ENCODE data around the gene MNX1.

The MNX1 gene

DNA sequence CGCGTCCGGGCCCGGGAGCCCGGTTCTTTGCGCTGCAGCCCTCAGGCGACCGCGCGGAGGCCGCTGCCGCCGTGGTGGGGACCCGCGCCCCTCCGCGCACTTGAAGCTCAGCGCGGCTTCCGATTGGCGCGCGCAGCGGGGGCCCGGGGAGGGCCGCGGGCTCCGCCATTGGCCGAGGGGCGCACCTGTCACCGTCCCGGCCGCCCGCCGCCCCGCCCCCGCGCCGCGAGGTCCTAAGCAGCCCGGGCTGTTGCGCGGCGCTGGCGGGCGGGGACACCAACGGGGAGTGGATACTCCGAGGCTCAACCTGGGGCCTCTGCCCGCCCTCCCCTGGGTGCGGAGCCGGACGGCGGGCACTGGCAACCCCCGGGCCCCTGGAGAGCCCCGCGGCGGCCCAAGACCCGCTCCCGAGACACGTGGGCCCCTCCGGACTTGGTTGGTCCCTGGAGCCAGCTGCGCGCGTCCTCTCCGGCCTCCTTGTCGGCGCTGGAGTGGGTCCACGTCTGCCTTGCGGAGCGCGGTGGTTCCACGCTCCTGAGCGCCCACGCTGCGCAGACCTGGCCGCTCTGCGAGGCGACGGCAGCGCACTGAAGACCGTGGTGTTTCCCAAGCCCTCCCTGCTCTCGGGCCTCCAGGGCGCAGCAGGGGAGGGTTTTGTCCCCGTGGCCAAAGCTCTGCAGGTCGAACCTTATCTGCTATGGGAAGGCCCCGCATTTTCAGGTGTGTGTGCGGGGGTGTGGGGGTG lies at the start of gene MNX1:
MNX1 (minus strand) TSS at position 76 of the 745 bp plus-strand sequence. CDS start 313 bp downstream, outside the sequence.
- no peak for DNase-seq

DNA sequence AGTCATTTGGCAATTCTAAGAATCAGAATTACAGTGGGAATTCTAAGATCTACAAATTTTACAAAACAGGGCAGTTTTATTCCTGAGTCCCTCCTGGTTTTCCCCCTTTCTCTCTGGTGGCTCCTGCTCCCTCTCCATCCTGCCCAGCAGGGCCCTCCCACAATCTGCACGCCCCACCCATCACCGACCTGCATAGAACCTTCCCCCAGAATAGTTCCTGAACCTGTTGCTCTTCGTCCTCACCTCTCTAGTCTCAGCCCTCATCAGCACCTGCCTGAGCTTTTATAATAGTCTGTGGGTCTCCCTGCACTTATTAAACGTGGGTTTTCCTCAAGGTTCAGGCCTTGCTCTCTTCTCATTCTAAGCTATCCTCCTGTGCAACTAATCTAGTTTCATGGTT lies 49.1 kb upstream of the MNX1 start:
- no peak for DNase-seq

DNA sequence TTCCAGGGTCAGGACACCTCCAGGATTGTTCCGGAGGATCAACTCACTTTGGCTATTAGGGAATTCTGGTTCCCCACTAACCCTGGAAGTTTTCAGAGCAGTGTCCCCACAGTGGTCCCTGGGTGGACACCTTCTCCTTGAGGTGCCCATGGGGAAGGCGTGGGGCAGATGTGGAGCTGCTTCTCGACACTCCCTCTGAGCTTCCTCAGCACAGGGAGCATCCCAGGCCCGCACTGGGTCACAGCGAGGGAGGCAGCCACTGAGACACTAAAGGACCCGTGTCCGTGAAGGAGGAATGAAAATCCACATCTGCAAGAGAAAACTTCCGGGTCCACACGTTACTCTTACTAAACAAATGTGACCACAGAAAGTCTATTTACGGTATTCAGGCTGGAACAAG lies 48.2 kb upstream of the MNX1 start:
- DNase-seq, result no peak

DNA sequence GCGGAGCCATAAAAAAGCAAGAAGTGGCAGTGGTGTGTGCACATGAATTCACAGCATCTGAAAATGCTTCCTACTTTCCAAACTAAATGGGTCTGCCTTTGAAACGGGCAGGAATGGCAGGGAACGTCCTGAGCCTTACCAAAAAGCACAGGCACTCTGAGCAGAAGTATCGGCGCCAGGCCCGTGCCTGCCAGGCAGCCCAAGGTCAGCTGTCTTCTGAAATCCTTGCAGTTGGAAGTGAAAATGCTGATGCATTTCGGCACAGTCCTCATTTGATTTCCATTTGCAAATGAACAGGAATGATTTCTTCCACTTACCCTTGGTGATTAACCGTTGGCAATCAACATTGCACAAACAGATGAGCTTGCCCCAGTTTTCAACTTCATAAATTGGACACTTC lies 47.6 kb upstream of the MNX1 start:
- no peak for DNase-seq

DNA sequence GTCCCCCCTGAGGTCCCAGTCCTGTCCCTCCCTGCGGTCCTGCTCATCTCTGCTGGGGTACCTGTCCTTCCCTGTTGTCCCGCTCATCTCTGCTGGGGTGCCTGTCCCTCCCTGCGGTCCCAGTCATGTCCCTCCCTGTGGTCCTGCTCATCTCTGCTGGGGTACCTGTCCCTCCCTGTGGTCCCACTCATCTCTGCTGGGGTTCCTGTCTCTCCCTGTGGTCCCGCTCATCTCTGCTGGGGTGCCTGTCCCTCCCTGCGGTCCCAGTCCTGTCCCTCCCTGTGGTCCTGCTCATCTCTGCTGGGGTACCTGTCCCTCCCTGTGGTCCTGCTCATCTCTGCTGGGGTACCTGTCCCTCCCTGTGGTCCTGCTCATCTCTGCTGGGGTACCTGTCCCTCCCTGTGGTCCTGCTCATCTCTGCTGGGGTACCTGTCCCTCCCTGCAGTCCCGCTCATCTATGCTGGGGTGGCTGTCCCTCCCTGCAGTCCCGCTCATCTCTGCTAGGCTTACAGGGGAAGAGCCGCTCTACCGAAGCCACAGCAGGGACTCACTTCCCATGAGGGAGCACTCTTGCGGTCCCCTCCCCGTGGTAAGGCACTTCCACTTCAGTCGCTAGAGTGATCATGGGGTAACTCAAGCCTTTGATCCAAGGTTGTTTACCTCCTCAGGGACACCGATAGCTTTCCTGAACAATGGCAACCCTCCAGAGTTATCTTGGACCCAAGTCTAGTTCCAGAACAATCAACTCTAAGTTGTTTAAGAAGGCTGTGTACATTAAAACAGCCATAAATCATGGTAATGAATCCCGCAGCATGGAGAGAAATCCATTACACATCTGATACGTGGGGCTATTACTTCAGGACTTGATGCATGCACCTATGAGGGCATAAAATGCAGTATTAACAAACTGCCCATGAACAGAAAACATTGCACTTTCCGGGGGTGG lies 46.8 kb upstream of the MNX1 start:
- DNase-seq, result no peak

DNA sequence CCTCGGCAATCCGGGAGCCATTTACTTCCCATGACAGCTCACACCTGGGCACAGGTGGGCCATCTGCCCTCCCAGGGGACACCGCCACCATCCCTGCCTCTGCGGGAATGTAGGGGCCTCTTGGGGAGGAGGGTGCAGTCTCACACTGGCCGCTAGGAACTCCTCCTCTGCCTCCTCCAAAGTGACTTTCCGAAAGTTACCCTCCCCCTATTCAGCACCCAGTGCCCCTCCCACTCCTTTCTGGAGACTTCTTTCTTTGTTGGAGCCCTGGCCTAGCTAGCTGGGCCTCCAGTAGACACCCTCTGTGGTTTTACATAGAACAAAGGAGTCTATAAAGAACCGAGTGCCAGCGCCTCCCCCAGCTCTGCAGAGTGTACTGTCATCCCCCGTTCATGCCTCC lies 45.8 kb upstream of the MNX1 start:
- DNase-seq, result no peak

DNA sequence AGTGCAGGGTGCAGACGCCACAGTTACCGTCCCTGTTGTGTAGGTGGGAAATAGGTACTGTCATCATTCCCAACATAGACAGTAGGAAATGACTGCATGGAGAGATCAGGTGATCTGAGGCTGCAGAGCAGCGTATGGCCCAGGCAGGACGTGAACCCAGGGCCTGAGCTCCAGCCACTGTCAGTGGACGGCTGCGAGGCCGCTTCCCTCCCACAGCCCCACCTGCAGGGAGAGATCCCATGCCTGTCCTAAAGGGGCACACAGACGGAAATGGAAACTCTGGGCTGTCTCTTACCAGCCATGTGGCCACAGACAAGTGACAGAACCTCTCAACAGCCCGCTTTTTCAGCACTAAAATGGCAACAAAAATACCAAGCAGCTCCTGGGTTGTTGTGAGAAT lies 44.5 kb upstream of the MNX1 start:
- DNase-seq, result no peak

DNA sequence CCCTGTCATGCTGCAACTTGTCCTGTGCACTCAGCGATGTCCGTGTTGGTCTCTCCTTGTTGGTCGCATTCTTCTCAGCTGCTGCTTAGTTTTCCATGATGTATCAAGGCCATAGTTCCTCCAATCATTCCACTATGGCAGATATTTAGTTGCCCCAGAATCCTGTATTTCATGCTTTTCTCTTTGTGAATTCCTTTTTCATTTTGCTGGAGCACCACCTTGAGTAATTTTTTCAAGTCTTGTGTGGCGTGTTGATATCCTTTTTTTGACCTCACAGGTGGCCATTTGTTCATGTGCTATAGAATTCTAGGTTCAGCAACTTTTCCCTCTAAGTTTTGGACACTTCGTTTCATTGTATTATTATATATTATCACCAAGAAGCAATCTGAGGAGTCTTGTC lies 42.7 kb upstream of the MNX1 start:
- DNase-seq, result no peak

DNA sequence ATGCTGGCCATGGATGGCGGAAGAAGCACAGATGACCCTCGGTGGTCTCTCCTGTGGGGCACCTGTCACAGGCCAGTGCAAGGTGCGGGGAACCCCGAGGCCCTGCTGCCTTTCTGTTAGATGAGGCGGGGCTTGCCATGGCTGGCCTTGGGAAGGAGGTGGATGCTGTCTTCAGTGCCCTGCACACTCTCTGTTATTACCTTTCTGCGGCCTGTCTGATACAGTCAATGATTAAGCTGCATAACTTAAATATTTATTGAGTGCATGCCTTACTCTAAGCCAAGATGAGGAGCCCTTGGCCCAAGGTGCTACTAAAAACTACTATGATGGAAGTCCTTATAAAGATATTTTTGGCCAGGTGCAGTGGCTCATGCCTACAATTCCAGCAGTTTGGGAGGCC lies 36.7 kb upstream of the MNX1 start:
- no peak for DNase-seq

DNA sequence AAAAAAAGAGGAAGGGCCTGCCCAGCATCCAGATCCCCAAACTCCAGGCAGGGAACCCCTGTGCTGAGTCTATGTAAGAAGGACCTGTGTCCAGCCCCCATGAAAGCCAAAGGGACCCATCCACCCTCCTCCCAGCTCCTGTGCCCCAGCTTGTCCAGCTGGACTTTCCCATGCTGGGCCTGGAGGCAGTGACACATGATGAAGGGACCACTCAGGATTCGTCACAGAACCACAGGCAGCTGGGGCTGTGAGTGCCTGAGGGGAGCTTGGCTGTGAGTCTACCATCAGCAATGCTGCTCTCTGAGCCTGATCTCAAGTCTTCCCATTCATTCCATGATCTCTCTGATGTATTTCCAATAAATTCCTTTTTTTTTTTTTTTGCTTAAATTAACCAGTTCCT lies 36.2 kb upstream of the MNX1 start:
- DNase-seq, result no peak

DNA sequence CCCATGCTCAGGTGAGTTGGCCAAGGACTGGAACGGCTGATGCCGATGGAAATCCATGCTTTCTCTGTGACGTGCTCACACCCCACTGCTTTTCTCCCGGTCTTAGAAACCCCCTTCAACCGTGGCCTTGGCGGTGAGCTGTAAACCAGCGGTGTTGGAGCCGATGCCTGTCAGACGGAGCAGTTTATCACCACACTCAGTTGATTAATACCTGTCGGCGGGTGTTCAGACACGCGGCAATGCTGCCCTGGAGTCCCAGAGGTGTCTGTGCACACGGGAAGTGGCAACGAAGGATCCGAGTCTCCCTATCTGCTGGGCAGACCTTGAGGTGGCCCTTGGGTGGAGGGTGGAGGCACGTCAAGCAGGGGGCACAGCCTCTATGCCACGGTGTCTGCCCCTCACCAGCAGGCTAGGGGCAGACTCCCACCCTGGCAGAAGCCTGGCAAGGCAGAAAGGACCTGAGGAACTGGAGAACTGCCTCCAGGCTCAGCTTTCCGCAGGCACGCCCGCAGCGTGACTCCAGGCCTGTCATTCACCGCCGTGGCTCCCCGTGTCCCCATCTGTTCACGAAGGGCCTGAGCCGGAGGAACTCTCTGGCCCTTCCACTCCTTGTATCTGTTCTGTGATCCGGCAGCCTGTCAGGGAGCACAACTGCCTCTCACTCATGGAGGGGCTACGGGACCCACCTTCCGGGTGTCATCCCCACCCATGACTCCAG lies 34.6 kb upstream of the MNX1 start:
- no peak for DNase-seq

DNA sequence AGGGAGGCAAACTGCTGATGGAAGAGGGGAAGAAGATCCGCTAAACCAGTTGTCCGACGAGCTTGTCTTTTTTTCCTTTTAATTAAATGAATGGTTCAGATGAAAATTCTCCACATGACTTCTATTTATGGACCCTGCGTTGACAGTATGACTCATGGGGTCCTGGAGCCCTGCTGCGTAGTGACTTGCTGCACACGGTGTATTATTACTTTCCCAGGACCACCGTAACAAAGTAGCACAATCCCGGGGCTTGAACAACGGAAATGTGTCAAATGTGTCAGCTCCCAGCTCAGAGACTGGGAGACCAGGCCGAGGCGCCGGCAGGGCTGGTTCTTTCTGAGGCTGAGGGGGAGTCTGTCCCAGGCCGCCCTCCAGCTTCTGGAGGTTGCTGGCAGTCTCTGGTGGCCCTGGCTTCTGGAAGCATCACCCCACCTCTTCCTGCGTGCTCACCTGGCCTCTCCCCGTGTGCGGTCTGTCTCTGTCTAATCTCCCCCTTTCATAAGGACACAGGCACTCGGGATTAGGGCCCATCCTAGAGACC lies 33.8 kb upstream of the MNX1 start:
- no peak for DNase-seq

DNA sequence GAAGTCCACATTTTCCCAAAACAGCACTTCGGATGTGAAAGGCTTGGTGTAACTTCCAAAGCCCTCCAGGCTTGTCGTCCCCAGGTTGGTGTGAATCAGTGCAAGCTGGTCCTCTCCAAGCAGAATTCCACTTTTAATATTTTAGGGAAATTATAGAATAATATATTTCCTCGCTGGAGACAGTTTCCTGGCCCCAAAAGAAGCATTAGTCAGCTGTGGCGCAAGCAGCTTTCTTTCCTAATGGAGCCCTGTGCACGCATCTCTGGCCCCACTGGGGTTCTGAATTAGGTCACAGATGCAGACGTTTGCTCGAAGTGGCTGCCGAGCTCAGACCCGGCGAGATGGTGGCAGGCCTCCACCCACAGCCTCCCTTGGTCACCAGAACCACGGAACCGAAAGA lies 33.3 kb upstream of the MNX1 start:
- DNase-seq, result no peak

DNA sequence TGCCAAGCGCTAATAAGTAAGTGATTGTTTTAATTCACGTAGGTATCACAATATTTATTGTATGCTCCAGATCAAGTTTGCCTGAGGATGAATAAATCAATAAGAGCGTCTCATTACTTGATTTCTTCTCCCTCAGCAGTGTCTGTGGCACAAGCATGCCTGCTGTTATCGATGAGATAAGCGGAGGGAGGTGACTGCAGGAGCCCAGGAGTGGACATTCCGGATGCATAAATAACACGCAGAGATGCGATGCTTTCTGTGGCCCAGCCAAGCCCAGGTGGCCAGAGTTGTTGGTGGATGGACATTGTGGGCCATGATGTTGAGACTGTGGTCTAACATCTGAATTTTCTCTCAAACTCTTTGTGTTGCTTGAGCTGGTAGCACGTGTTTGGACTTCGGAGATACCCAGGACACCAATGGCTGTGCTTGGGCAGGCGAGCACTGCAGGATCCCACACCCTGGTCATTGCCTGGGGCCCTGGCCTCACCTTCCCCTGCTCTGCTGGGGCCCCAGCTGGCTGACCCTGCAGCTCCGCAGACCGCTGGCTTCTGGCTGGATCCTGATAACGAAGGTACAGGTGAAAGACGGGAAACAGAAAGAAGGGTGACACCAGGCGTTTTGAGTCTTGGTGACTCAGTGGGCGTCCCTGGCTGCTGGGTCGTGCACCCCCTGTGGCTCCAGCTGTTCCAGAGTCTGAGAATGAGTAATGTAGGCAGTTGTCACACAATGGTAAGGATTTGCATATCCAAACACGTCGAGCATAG lies 31.2 kb upstream of the MNX1 start:
- no peak for DNase-seq

DNA sequence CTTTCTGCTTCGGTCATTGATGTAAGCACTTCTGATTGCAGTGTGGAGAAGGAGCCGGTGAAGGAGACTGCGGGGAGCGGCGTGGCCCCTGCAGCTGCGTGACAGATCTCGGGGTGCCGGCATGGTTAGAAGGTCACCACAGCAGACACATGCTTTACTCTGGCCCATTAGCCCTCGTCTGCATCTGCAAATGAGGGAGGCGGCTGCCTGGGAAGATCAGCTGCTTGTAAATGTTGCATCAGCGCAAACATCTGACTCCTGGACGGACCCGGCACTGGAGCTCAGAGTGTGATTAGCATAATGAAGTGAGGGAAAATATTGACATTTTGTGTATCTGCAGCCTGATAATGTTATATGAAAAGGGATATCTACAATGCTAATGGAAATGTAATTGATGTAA lies 30.5 kb upstream of the MNX1 start:
- no peak for DNase-seq

DNA sequence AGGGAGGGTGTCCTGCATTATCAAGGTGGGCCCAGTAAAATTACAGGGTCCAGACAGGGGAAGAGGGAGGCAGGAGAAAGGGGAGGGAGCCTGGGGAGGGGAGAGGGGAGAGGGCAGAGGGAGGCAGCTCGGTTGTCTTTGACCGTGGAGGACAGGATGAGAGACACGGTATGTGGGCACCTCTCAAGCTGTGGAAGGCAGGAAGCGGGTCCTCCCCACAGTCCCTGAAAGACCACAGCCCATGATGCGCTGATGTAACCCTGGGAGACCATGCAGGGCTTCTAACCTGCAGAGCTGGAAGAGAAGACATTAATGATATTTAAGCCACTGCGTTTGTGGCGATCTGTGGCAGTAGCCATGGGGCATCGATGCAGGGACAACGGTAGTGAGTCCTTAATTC lies 27.2 kb upstream of the MNX1 start:
- DNase-seq, result no peak

DNA sequence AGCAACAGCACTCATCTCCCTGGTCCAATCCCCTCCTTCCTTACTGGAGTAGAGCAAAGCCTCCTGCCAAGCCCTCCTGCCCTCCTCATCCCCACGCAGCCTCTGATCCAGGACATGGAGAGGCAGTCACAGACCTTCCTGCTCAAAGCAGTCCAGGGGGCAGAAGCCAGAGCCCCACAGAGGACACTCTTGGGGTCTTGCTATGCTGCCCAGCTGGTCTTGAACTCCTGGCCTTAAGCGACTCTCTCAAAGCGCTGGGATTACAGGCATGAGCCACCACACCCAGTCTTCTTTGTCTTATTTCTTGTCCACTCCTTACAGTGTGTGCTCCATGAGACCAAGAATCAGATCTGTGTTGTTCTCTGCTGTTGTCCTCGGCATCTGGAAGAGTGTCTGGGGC lies 26.6 kb upstream of the MNX1 start:
- DNase-seq, result no peak

DNA sequence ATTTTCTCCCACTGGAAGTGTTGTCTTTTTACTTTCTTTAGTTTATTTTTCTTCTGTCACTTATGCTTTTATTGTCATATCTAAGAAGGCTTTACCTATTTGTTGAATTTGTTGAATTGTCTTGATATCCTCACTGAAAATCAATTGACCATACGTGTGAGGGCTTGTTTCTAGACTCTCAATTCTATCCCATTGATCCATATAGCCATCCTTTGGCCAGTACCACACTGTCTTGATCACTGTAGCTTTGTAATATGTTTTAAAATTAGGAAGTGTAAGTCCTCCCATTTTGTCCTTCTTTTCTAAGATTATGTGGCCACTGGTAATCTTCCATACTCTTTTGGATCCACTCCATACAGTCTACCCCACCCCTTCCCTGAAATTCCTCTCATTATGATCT lies 25.5 kb upstream of the MNX1 start:
- no peak for DNase-seq

DNA sequence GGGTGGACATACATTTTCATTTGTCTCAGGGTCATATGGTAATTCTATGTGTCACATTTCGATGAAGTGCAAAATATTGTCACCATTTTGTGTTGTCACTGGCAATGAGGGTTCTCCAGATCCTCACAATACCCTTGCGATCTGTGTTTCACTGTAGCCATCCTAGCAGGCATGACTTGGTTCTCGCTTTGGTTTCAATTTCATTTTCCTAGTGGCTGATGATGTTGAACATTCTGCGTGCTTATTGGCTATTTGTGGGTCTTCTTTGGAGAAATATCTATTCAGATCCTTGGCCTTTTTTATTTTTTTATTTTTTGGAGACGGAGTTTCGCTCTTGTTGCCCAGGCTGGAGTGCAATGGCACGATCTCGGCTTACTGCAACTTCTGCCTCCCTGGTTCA lies 24.8 kb upstream of the MNX1 start:
- no peak for DNase-seq

DNA sequence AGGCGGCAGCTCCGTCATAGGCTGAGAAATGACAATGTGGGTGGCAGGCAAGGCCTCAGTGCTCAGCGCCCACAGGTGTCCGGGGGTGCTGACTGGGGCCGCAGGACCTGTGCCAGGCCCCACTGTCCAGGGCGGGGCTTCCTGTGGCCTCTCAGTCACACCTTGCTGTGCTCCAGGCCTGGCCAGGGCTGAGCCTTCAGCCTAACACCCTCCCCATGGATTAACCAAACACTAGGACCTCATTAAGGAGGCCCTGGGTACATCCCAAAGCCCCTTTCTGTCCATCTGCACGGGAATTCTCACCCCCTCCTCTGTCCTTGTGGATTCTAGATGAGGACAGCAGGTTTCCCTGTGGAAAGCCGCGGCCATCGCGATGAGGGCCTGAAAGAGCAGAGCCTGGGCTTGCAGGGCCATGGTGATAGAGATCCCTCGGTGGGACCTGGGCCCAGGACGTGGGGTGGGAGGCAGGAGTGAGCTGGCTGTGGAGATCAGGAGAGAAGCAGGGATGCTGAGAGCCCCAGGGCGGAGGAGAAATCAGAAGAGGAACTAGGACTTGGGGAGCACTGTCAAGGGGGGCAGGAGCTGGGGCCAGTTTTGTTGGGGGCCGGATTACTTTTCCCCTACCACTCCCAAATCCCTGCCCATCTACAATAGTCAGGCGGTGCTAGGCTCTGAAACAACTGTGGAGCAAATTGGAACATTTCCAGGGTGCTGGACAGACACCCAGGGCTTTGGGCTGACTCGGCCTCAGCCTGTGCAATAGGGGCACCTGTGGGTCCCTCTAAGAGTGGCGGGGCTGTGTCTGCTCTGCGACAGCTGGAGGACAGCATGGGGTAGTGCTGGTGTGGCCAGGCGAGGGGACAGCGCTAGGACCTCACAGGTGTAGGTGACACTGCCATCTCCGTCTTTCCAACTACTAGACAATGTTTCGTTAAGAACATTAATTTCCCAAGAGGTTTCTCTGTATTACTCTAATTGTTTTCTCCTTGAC lies 23.3 kb upstream of the MNX1 start:
- no peak for DNase-seq

Measured in AML-193 (cell line).